ENCODE measurements around the gene VPS36. TPM values are rescaled to one million over a fixed set of nuclear protein-coding genes. Genes with fewer than 3 reads are reported as not detected.

The VPS36 gene
- total RNA-seq, 1 experiment from 2014 or later, result 40.2 TPM

DNA sequence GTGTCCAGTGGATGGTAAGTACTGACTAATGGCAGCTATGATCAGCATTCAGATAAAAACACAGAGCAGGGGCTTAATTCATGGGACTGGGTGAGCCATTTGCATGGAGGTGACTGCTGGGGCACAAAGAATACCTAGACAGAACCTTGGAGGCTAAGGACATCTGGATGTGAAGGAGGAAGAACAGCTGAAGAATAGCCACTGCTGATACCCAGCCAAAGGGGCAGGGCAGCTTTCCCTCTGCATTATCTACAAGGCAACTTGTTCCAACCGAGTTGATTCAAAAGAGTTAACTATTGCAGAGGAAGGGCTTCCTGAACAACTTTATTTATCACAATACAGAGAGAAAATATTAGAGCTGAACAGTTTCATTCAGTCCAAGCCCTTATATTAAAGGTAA lies 31.4 kb downstream of the VPS36 start:
- Mint-ChIP-seq H3K27ac (ENCODE audit: unreplicated experiment) (no peak overlapping the region), H3K36me3 (ENCODE audit: insufficient read depth, unreplicated experiment) (no peaks in the 10 kb centered on the region), H3K4me3 (ENCODE audit: low read depth, unreplicated experiment) (no peak overlapping the region), H3K27me3 (ENCODE audit: unreplicated experiment) (no peaks in the 10 kb centered on the region), H3K4me1 (ENCODE audit: low read depth, unreplicated experiment) (no peaks in the 10 kb centered on the region), H3K9me3 (ENCODE audit: low read depth, unreplicated experiment) (no peaks in the 10 kb centered on the region)
- BruUV-seq (replicated peaks), result no TSS peak
- CTCF ChIA-PET, result no interaction called here
- DNase-seq, result no peak
- TF ChIP-seq, protein P1, sequence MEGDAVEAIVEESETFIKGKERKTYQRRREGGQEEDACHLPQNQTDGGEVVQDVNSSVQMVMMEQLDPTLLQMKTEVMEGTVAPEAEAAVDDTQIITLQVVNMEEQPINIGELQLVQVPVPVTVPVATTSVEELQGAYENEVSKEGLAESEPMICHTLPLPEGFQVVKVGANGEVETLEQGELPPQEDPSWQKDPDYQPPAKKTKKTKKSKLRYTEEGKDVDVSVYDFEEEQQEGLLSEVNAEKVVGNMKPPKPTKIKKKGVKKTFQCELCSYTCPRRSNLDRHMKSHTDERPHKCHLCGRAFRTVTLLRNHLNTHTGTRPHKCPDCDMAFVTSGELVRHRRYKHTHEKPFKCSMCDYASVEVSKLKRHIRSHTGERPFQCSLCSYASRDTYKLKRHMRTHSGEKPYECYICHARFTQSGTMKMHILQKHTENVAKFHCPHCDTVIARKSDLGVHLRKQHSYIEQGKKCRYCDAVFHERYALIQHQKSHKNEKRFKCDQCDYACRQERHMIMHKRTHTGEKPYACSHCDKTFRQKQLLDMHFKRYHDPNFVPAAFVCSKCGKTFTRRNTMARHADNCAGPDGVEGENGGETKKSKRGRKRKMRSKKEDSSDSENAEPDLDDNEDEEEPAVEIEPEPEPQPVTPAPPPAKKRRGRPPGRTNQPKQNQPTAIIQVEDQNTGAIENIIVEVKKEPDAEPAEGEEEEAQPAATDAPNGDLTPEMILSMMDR (IDR thresholded peaks at IDR 0.05; ENCODE audit: unreplicated experiment), result no peak
- intact Hi-C loops (cut with micrococcal nuclease; ENCODE audit: unreplicated experiment), result no loop called here

DNA sequence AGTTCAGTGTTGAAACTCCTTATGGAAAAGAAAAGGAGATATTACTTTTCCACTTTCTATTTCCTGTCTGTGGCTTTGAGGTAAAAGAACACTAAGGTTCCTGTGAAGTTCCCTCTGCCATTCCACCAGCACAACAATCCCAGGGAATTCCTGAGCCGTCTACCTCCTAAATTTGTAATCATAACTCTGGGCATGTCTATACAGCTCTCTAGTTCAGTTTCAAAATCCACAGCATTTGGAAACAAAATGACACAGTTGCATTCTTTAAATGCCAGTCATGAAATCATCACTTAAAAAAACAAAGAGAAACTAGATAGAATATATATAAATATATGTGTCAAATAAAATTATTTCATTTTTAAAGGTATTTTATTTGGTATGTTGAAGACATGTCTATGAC lies 35.5 kb downstream of the VPS36 start:
- no peak for DNase-seq
- H3K9me3 Mint-ChIP-seq (ENCODE audit: low read depth, unreplicated experiment), result no peaks in the 10 kb centered on the region
- CTCF ChIA-PET, result interaction anchor here (1.0 kb wide), 1 partner anchor 66 kb away, joined by 3 read pairs; no protein-coding TSS in a partner anchor

DNA sequence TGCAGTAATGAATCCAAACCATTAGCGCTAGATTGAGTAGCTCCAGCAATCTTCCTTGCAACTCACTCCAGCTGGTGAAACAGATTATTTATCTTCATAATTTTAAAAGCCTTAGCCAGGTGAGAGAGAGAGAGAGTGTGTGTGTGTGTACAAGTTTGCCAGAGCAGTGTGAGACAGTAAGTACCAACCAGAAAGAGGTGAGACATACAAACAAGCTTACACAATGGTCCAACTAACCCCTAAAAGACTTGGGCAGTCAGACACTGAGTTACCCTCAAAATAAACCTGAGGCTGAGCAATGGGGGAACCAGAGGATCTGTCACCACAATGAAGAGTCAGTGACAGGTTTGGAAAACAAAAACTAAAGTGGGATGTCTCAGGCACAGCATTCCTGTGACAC lies 36.4 kb downstream of the VPS36 start:
- intact Hi-C loops (cut with micrococcal nuclease; ENCODE audit: unreplicated experiment), result loop anchor here (5.0 kb wide), 2 partner anchors 33 to 72 kb away; no protein-coding TSS in a partner anchor
- H3K27ac Mint-ChIP-seq (ENCODE audit: unreplicated experiment), result no peak overlapping the region
- CTCF ChIA-PET, result no interaction called here

More for the DNA sequence above, 35.5 kb downstream of the VPS36 start:
- TF ChIP-seq, protein P1 (IDR thresholded peaks at IDR 0.05; ENCODE audit: unreplicated experiment), result no peak
- Mint-ChIP-seq H3K27ac (ENCODE audit: unreplicated experiment) (no peak overlapping the region), H3K36me3 (ENCODE audit: insufficient read depth, unreplicated experiment) (peaks cover 4% of the 10 kb centered on the region), H3K4me3 (ENCODE audit: low read depth, unreplicated experiment) (no peak overlapping the region), H3K4me1 (ENCODE audit: low read depth, unreplicated experiment) (peaks cover 19% of the 10 kb centered on the region), H3K27me3 (ENCODE audit: unreplicated experiment) (no peaks in the 10 kb centered on the region)
- BruUV-seq (replicated peaks), result no TSS peak
- intact Hi-C loops (cut with micrococcal nuclease; ENCODE audit: unreplicated experiment), result loop anchor here (5.0 kb wide), 2 partner anchors 32 to 73 kb away; no protein-coding TSS in a partner anchor

DNA sequence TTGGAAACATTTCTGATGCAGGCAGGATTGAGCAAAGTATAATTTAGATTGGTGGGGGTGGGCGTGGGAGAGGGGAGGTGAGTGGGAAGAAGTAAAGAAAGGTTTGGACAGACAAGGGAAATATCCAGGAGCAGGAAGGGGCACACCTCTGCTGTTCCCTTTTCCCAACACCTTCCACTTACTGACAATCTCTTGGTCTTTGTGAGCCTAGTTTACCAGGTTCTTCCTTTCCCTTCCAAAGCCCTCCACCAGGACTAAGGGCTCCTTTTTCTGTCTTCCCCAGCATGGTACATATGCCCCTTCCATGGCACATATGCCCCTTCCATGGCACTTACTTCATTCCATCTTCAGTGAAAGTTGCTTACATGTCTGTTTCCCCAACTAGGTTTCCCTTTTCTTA lies 38.3 kb downstream of the VPS36 start:
- peaks cover 19% of the 10 kb centered on the region for H3K4me1 Mint-ChIP-seq (ENCODE audit: low read depth, unreplicated experiment)
- CTCF ChIA-PET, result no interaction called here

More for the DNA sequence above, 36.4 kb downstream of the VPS36 start:
- peaks cover 19% of the 10 kb centered on the region for H3K4me1 Mint-ChIP-seq (ENCODE audit: low read depth, unreplicated experiment)
- H3K4me3 Mint-ChIP-seq (ENCODE audit: low read depth, unreplicated experiment), result no peak overlapping the region
- peaks cover 4% of the 10 kb centered on the region for H3K36me3 Mint-ChIP-seq (ENCODE audit: insufficient read depth, unreplicated experiment)
- no TSS peak for BruUV-seq (replicated peaks)
- TF ChIP-seq, protein P1 (IDR thresholded peaks at IDR 0.05; ENCODE audit: unreplicated experiment), result no peak
- DNase-seq, result no peak
- no peaks in the 10 kb centered on the region for H3K9me3 Mint-ChIP-seq (ENCODE audit: low read depth, unreplicated experiment)
- no peaks in the 10 kb centered on the region for H3K27me3 Mint-ChIP-seq (ENCODE audit: unreplicated experiment)

More for the DNA sequence above, 38.3 kb downstream of the VPS36 start:
- Mint-ChIP-seq H3K36me3 (ENCODE audit: insufficient read depth, unreplicated experiment) (peaks cover 4% of the 10 kb centered on the region), H3K9me3 (ENCODE audit: low read depth, unreplicated experiment) (no peaks in the 10 kb centered on the region), H3K27ac (ENCODE audit: unreplicated experiment) (peak overlapping the region; percentile 88), H3K4me3 (ENCODE audit: low read depth, unreplicated experiment) (peak overlapping the region; percentile 57), H3K27me3 (ENCODE audit: unreplicated experiment) (no peaks in the 10 kb centered on the region)
- no peak for DNase-seq
- intact Hi-C loops (cut with micrococcal nuclease; ENCODE audit: unreplicated experiment), result loop anchor here (5.0 kb wide), 2 partner anchors 35 to 70 kb away; no protein-coding TSS in a partner anchor
- no TSS peak for BruUV-seq (replicated peaks)
- TF ChIP-seq, protein P1 (IDR thresholded peaks at IDR 0.05; ENCODE audit: unreplicated experiment), result no peak

Measured in Calu3 (cell line).